SJSA1 (cell line): ENCODE measurements around the gene DNAH14. TPM values are rescaled to one million over a fixed set of nuclear protein-coding genes. Genes with fewer than 3 reads are reported as not detected.

Experiments
- DNase-seq, 2 experiments: peaks; one replicate each; pipeline ENCODE4 v3.0.0-alpha.2; 2015 to 2020; ENCODE audit warnings: low spot score in 2 of 2, low read depth in 1 of 2
- H3K27ac ChIP-seq: fragments of 250-450 bp; sonication (Bioruptor Pico); 2 replicates; pipeline ENCODE4 v1.5.1; 2020; ENCODE audit warnings: mild to moderate bottlenecking, moderate library complexity
- H3K27me3 ChIP-seq: fragments of 250-450 bp; sonication (Bioruptor Pico); replicated peaks from 2 replicates; pipeline ENCODE4 v1.5.1; 2020; ENCODE audit warnings: mild to moderate bottlenecking, moderate library complexity
- H3K36me3 ChIP-seq: fragments of 250-450 bp; sonication (Bioruptor Pico); 2 replicates; pipeline ENCODE4 v1.5.1; 2020; ENCODE audit warnings: mild to moderate bottlenecking
- H3K4me1 ChIP-seq: fragments of 250-450 bp; sonication (Bioruptor Pico); replicated peaks from 2 replicates; pipeline ENCODE4 v1.6.1; 2021; ENCODE audit warnings: mild to moderate bottlenecking
- H3K4me3 ChIP-seq: fragments of 250-450 bp; sonication (Bioruptor Pico); 2 replicates; pipeline ENCODE4 v1.5.1; 2020; ENCODE audit warnings: mild to moderate bottlenecking
- H3K9me3 ChIP-seq: fragments of 250-450 bp; sonication (Bioruptor Pico); replicated peaks from 2 replicates; pipeline ENCODE4 v1.5.1; 2020; ENCODE audit warnings: mild to moderate bottlenecking
- total RNA-seq: library from RNA; depleted of rRNA; stranded (reverse); fragments of >200 nt; shearing (Covaris generic); gene quantifications from 2 replicates; pipeline ENCODE4 v1.2.3, GENCODE V29; 2014

The DNAH14 gene
- total RNA-seq, 1 experiment from 2014 or later: 51.7 TPM

DNA sequence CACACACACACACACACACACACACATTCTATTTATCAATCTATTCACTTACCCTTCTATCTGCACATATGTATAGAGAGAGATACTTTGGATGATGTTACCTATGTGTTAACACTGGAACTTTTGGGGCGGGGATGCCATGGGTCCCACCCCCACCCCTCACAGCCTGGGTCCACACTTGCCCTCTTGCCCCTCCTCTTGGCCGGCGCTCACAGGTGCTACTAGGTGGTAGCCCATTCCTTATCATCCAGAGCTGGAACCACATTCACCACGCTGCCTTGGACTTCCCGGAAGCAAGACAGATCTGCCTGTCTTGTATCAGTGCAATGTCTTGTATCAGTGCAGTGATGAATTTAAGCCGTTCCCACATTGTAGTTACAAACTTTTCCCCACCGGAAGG is 413.2 kb downstream of the DNAH14 start:
- no peaks in the 10 kb centered on the region for H3K27me3 ChIP-seq
- H3K4me3 ChIP-seq: no peak overlapping the region
- H3K27ac ChIP-seq: no peak overlapping the region
- no peaks in the 10 kb centered on the region for H3K9me3 ChIP-seq
- H3K4me1 ChIP-seq: no peaks in the 10 kb centered on the region
- no peak for DNase-seq
- no peaks in the 10 kb centered on the region for H3K36me3 ChIP-seq

DNA sequence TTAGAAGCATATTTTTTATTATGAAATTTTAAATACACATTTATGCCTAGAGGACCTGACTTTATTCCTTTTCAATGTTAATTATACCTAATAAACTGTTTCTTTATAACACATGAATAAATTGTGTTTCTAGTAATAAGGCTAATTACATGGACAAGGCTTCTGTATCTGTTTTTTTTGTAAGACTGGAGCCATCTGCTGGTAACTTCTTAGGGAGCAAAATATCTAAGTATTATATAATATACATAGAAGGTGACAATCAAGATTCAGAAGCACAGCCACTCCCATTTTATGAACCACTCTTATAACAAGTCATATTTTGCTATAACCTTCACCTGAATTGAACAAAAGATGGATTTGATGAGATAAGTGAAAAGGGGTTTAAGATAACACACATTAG is 414.1 kb downstream of the DNAH14 start:
- Histone ChIP-seq H3K27ac (no peak overlapping the region), H3K9me3 (no peaks in the 10 kb centered on the region), H3K4me1 (no peaks in the 10 kb centered on the region), H3K27me3 (no peaks in the 10 kb centered on the region), H3K4me3 (no peak overlapping the region), H3K36me3 (no peaks in the 10 kb centered on the region)
- DNase-seq: no peak

DNA sequence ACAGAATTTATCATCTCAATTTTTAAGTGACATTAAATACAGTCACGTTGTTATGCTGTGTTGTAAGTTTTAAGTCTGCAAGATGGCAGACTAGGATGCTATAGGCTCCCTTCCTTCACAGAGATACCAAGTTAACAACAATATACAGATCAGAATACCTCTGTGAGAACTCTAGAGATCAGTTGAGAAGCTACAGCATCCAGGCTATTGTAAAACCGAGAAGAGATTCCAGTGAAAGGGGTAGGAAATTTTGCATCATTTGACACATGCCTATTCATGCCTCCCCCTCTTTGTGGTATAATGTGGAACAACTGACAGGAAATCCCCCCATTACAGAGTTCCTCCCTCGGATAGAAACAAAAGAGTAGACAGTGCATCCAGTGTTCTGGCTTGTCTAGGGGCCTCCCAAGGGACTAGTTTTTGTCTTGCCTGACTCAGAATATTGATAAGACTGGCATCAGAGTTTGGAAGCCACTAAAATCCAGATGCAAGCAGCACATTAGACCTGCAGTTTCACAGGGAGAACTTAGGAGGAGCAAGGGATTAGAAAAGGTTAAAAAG is 417.7 kb downstream of the DNAH14 start:
- no peaks in the 10 kb centered on the region for H3K27me3 ChIP-seq
- no peaks in the 10 kb centered on the region for H3K36me3 ChIP-seq
- H3K9me3 ChIP-seq: no peaks in the 10 kb centered on the region
- no peak overlapping the region for H3K27ac ChIP-seq
- no peak overlapping the region for H3K4me3 ChIP-seq
- H3K4me1 ChIP-seq: no peaks in the 10 kb centered on the region
- DNase-seq: no peak

DNA sequence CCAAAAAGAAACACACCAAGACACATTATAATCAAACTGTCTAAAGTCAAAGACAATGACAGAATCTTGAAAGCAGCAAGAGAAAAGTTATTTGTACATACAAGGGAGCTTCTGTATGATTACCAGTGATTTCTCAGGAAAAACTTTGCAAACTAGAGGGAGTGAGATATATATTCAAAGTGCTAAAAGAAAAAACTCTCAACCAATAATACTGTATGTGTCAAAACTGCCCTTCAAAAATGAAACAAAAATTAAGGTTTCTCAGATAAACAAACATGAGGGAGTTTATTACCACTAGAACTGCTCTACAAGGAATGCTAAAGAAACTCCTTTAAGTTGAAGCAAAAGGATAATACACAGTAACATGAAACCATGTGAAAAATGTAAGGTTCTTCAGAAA is 418.9 kb downstream of the DNAH14 start:
- no peak for DNase-seq
- H3K36me3 ChIP-seq: no peaks in the 10 kb centered on the region
- H3K9me3 ChIP-seq: no peaks in the 10 kb centered on the region
- H3K27ac ChIP-seq: no peak overlapping the region
- H3K27me3 ChIP-seq: no peaks in the 10 kb centered on the region; the same call in 1 of the 2 replicates
- no peak overlapping the region for H3K4me3 ChIP-seq
- H3K4me1 ChIP-seq: no peaks in the 10 kb centered on the region

DNA sequence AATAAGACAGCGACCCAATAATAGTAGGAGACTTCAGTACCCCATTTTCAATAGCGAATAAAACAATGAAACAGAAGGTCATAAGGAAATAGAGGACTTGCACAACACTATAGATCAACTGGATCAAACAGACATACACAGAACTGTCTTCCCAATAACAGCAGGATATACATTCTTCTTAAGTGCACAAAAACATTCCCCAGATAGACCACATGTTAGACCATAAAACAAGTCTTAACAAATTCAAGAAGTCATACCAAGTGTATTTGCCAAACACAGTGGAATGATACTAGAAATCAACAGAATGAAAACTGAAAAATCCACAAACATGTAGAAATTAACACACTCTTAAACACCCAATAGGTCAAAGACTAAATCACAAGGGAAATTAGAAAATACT is 420.4 kb downstream of the DNAH14 start:
- no peaks in the 10 kb centered on the region; the same call in 1 of the 2 replicates for H3K27me3 ChIP-seq
- H3K36me3 ChIP-seq: no peaks in the 10 kb centered on the region
- no peak for DNase-seq
- H3K4me1 ChIP-seq: no peaks in the 10 kb centered on the region
- H3K9me3 ChIP-seq: no peaks in the 10 kb centered on the region
- H3K4me3 ChIP-seq: no peak overlapping the region
- no peak overlapping the region for H3K27ac ChIP-seq

DNA sequence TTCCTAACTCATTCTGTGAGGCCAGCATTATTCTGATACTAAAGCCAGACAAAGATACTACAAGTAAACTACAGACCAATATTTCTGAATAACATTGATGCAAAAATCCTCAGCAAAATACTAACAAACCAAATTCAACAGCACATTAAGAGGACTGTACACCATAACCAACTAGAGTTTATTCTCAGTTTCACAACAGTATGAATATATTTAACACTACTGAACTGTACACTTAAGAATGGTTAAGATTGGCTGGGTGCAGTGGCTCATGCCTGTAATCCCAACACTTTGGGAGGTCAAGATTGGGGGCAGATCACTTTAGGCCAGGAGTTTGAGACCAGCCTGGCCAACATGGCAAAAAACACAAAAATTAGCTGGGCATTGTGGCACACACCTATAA is 421.4 kb downstream of the DNAH14 start:
- no peak for DNase-seq
- Histone ChIP-seq H3K4me1 (no peaks in the 10 kb centered on the region), H3K27me3 (no peaks in the 10 kb centered on the region; the same call in 1 of the 2 replicates), H3K9me3 (no peaks in the 10 kb centered on the region), H3K36me3 (no peaks in the 10 kb centered on the region), H3K4me3 (no peak overlapping the region), H3K27ac (no peak overlapping the region)

DNA sequence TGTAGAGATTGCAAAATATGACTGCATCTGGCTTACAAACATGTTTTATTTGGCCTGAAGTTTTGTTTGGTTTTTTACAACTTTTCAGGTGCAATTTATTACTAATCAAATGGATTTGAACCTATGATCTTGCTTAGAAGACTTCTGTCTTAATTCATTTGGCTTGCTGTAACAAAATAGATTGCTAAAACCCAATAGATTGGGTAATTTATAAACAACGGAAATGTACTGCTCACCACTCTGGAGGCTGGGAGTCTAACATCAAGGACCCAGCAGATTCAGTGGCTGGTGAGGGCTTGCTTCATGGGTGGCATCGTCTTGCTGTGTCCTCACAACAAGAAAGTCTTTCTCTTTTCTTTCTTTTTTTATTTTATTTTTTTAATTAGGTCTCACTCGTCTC is 425.4 kb downstream of the DNAH14 start:
- Histone ChIP-seq H3K4me1 (no peaks in the 10 kb centered on the region), H3K4me3 (no peak overlapping the region), H3K36me3 (no peaks in the 10 kb centered on the region), H3K27ac (no peak overlapping the region), H3K9me3 (no peaks in the 10 kb centered on the region), H3K27me3 (no peaks in the 10 kb centered on the region; the same call in 1 of the 2 replicates)
- DNase-seq: no peak

GRCh38 chr1:225355863-225356262 is 426.4 kb downstream of the DNAH14 start:
- Histone ChIP-seq H3K4me3 (no peak overlapping the region), H3K36me3 (no peaks in the 10 kb centered on the region), H3K27ac (no peak overlapping the region), H3K4me1 (no peaks in the 10 kb centered on the region), H3K9me3 (no peaks in the 10 kb centered on the region), H3K27me3 (no peaks in the 10 kb centered on the region; the same call in 1 of the 2 replicates)
- DNase-seq: no peak

DNA sequence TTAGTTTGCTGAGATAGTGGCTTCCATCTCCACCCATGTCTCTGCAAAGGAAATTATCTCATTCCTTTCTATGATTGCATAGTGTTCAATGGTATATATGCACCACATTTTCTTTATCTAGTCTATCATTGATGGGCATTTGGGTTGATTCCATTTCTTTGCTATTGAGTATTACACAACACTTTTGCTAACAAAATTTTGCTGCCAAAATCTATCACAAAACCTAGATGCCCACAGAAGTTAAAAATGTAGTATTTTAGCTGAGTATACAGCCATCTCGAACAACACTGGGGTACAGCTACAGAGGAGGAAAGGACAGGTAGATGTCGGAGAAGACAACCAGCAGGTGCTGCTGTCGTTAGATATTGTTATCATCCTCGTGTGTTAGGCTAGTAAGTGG is 430.6 kb downstream of the DNAH14 start:
- no peak overlapping the region for H3K27ac ChIP-seq
- no peaks in the 10 kb centered on the region for H3K9me3 ChIP-seq
- DNase-seq: no peak
- peaks cover 3% of the 10 kb centered on the region; the same call in 1 of the 2 replicates for H3K27me3 ChIP-seq
- H3K4me1 ChIP-seq: no peaks in the 10 kb centered on the region
- no peak overlapping the region for H3K4me3 ChIP-seq
- H3K36me3 ChIP-seq: no peaks in the 10 kb centered on the region

GRCh38 chr1:225361176-225361575 is 431.7 kb downstream of the DNAH14 start:
- no peak overlapping the region for H3K4me3 ChIP-seq
- H3K9me3 ChIP-seq: no peaks in the 10 kb centered on the region
- peaks cover 3% of the 10 kb centered on the region; the same call in 1 of the 2 replicates for H3K27me3 ChIP-seq
- no peaks in the 10 kb centered on the region for H3K36me3 ChIP-seq
- H3K27ac ChIP-seq: no peak overlapping the region
- DNase-seq: no peak
- no peaks in the 10 kb centered on the region for H3K4me1 ChIP-seq

DNA sequence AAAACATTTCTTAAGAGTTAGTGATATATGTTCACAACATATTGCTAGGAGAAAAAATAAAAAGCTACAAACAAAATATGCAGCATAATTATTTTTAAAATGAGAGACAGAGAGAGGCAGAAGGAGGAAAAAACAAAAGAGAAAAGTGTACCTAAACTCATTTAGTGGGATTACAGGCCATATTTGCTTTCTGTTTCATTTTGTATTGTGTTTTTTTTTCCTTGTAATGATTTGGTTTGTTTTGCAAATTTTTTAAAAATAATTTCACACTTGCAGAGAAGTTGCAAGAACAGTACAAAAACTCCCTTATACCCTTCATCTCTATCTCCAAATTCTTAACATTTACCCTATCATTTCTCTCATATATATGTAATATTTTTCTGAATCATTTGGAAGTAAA is 433.3 kb downstream of the DNAH14 start:
- Histone ChIP-seq H3K27me3 (peaks cover 6% of the 10 kb centered on the region; the same call in 1 of the 2 replicates), H3K9me3 (no peaks in the 10 kb centered on the region), H3K4me3 (no peak overlapping the region), H3K4me1 (no peaks in the 10 kb centered on the region), H3K27ac (no peak overlapping the region), H3K36me3 (no peaks in the 10 kb centered on the region)
- no peak for DNase-seq

- Histone ChIP-seq H3K4me3 (no peak overlapping the region), H3K36me3 (no peaks in the 10 kb centered on the region), H3K9me3 (no peaks in the 10 kb centered on the region), H3K27me3 (peaks cover 12% of the 10 kb centered on the region; the same call in 1 of the 2 replicates), H3K4me1 (no peaks in the 10 kb centered on the region), H3K27ac (no peak overlapping the region)
- no peak for DNase-seq
Measured at GRCh38 chr1:225364439-225364838, 435.0 kb downstream of the DNAH14 start.

DNA sequence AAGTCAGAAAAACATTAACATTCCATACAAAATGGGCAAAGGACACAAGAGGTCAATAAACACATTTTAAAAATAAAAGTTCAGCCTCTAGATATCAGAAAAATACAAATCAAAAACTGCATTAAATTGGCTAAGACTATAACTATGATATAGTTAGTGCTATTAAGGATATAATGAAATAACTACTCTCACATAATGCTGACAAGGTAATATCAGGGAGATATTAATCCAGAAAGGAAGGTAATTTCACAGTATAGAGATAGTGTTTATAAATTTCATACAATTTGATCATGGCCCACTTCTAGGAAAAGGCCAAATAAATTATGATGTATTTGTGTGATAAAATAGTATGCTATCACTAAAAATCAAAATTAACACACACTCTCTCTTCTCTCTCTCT is 436.5 kb downstream of the DNAH14 start:
- Histone ChIP-seq H3K9me3 (no peaks in the 10 kb centered on the region), H3K36me3 (no peaks in the 10 kb centered on the region), H3K4me3 (no peak overlapping the region), H3K27ac (no peak overlapping the region), H3K27me3 (peaks cover 14% of the 10 kb centered on the region), H3K4me1 (no peaks in the 10 kb centered on the region)
- no peak for DNase-seq

GRCh38 chr1:225366552-225366951 is 437.1 kb downstream of the DNAH14 start:
- no peak overlapping the region for H3K27ac ChIP-seq
- no peaks in the 10 kb centered on the region for H3K9me3 ChIP-seq
- no peaks in the 10 kb centered on the region for H3K36me3 ChIP-seq
- no peak overlapping the region for H3K4me3 ChIP-seq
- no peaks in the 10 kb centered on the region for H3K4me1 ChIP-seq
- peaks cover 20% of the 10 kb centered on the region for H3K27me3 ChIP-seq
- DNase-seq: no peak

GRCh38 chr1:225368036-225368552 is 438.6 kb downstream of the DNAH14 start:
- no peaks in the 10 kb centered on the region for H3K4me1 ChIP-seq
- DNase-seq: no peak
- H3K36me3 ChIP-seq: no peaks in the 10 kb centered on the region
- no peak overlapping the region for H3K27ac ChIP-seq
- no peak overlapping the region for H3K4me3 ChIP-seq
- H3K27me3 ChIP-seq: peaks cover 21% of the 10 kb centered on the region
- no peaks in the 10 kb centered on the region for H3K9me3 ChIP-seq
